HG03520 (cell line): ENCODE measurements around the gene NTS.

ENCODE experiments used
- ATAC-seq: cut with Tn5 transposase; IDR thresholded peaks from one replicate; pipeline ENCODE4 v1.9.1; 2021; ENCODE audit warnings: mild to moderate bottlenecking, moderate library complexity; ENCODE audit not compliant: unreplicated experiment

The NTS gene, protein sequence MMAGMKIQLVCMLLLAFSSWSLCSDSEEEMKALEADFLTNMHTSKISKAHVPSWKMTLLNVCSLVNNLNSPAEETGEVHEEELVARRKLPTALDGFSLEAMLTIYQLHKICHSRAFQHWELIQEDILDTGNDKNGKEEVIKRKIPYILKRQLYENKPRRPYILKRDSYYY

DNA sequence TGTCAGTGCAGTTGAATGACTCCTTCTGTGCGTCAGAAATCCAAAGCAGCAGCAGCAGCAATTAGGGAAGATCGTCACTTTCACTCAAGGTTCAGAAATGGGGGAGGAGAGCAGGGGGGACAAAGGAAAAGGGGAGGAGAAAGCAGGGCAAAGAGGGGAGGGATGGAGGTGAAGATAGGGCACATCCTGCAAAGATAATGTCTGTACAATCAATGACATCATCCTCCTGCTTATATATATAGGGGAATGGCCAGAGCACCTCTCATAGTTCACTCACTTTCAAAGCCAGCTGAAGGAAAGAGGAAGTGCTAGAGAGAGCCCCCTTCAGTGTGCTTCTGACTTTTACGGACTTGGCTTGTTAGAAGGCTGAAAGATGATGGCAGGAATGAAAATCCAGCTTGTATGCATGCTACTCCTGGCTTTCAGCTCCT, at the start of gene NTS:
Gene NTS (plus strand): TSS at position 265 of the 431 bp plus-strand sequence. CDS start 109 bp downstream, at position 374.
- ATAC-seq: peak; percentile 74

DNA sequence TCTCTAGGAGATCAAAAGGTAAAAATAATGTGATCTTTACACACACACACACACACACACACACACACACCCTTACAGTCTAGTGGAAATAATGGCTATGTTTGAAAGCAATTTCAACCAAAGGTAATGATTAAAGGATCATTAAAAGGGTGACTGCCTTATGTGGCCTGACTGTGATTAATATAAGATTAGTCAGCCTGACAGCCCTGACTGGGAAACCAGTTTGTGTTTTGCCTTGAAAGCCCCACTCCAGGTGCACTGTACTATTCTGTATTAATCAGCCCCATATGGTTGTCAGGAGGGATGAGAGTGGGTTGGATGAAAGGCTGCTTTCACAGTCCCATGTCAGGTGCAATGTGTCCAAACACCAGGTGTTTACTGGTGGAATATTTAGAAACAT, 48.3 kb upstream of the NTS start:
- no peak for ATAC-seq

DNA sequence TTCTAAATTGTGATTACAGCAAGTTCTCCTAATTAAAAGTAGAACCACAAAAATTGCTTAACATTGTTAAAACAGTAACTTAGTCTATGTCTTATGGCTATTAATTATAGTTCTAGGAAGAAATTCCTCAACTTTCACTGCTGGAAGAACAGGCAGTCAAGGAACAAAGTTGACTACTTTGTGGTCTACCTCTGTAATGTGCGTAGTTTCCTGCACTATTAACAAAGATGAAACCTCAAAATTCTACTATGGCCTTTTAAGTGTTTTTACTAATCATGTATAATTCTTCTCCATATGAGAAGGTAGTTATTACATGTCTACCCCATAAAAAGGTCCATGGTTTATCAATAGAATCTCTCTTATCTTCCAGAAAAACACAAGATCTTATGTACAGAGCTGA, 45.5 kb upstream of the NTS start:
- ATAC-seq: no peak

DNA sequence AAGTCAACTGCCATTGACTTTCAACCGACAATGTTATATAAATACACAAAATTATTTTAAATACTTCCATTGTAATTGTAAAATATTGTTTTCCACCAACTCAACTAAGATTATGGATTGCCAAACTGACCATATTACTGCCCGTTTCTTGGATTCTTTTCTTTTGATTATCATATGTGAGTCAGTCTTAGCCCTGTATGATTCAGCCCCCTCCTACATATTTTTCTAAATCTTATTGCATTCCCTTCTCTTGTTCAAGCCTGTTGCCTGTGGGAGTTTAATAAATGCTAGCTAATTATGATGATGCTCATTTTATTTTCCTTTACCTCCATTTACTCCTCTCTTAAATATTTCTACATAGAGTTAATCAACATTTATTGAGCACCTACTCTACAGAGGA, 44.7 kb upstream of the NTS start:
- ATAC-seq: no peak

DNA sequence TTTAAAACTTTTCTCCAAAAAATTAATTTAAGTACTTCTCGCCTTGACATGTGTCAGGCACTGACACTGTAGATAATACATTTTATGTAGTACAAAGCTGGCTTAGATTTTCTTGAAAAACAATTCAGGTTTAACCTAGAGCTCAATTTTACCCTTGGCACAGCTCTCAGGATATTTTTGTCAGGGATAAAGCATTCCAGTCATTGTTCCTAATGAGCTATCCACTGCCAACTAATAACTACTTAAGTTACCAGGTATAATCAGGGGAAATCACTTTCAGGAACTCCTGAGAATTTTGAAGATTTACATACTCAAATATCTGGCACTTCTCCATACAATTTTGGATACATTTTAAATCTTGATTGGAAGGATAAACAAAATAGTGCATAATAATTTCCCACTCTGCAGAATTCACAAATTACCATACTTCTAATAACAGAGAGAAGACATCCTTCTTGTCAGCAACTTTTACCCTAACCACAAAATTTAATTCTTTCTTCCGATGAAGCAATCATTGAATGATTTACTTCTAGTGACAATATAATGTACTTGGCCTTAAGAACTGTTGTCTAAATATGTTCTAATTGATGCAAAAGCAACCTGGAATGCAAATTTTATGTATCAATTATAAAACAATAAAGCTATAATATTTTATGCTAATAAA, 42.6 kb upstream of the NTS start:
- ATAC-seq: no peak

DNA sequence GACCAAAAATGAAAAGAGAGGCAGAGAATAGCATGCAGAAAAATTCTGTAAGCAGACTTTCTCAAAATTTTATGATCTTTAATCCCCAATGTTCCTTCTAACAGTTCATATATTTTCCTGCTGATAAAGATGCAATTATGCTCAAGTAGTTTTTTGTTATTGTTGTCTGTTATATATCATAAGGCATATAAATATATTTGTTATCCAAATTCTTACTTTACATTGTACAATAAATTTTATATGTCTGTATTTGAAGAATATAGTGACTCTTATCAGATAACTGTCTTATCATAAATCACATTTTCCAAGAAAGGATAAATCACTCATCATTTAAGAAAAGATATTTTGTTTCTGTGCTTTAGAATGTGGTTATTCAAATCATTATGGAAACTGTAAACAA, 40.5 kb upstream of the NTS start:
- ATAC-seq: no peak

DNA sequence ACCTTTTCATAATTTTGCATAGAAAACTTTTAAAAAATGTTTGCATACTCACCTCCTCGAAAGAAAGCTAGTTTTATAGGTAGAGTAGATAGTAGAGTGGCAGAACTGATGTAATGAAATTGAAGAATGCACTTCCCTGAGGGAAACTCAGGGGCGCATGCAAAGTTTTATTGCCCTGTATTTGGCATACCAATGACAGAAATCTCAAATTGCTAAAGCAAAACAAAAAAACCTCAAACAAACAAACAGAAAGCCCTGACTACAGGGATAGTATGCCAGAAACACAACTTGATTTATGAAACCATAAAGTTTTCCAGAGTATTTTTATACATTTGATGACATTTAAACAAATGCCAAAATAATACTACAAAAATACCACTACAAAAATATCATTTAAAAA, 39.7 kb upstream of the NTS start:
- ATAC-seq: no peak

DNA sequence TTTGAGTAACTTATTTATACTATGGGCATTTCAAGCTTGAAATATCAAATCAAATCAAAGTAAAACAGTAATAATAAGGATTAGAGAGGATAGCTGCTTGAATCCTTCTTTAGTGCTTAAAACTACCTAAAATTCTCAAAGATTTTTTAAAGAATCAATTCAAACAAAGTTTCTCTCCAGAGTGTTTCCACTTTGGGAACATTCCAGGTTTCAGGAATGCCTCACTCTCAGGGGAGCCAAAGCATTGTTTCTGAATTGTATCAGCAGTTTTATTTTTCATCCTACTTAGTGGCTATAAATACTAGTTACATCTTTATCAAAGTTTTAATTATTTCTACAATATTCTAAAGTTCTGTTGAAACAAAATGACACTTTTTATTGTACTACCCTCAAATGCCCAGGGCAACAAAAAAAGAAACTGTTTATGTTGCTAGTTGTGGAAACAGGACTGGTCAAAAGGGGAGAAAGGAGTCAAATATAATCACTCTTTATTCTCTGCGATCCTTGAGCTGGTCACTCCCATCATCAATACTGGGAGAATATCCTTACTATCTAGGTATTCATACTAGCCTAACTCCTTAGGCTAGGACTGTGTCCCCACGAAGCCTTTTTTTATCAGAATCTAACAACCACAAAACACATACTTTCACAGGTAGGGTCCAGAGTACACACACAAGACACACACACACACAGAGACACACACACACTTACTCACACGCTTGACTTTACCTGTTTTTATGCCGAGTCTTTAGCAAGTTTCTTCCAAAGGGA, 38.5 kb upstream of the NTS start:
- ATAC-seq: no peak

DNA sequence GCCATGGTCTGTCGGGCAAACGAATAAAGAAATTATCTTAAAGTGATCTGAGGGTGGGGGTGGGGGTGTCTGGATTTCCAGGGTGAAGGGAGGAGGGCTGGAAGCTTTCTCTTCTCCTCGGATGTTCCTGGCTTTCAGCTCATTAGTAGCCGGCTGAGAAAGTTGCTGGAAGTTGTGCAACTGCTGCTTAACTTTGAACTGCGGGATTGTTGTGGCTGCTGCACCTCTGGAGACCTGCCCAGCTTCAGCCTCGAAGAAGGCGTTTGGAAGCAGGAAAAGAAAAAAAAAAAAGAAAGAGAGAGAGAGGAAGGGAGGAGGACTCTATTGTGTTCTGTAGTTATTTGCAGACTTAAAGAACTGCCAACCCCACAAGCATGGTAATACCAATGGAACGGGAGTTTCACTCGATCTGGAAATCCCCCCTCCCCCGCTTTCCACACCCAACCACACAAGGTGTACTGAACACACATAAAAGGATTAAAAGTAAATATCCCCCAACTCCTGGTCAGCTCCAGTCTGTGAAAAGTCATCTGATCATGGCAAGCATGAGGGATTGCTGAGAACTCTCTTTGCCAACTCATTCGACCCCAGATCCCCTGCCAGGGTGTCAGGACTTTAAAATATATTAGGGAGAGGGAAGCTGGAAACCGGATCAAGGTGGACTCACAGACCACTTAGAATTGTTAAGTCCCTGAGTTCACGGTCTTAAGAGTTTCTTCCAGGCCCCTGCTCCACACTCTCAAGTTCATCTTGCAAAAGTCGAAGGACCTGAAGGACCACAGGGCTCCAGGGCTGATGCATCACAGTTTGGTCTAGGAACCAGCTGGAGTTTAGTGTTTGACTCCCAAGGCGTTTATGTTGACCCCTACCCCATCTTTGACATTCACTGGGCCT, 37.7 kb upstream of the NTS start, which contains the start of gene RASSF9:
Gene RASSF9 (minus strand): TSS at position 213 of the 894 bp plus-strand sequence. CDS start 208 bp downstream, at position 5.
- ATAC-seq: no peak

DNA sequence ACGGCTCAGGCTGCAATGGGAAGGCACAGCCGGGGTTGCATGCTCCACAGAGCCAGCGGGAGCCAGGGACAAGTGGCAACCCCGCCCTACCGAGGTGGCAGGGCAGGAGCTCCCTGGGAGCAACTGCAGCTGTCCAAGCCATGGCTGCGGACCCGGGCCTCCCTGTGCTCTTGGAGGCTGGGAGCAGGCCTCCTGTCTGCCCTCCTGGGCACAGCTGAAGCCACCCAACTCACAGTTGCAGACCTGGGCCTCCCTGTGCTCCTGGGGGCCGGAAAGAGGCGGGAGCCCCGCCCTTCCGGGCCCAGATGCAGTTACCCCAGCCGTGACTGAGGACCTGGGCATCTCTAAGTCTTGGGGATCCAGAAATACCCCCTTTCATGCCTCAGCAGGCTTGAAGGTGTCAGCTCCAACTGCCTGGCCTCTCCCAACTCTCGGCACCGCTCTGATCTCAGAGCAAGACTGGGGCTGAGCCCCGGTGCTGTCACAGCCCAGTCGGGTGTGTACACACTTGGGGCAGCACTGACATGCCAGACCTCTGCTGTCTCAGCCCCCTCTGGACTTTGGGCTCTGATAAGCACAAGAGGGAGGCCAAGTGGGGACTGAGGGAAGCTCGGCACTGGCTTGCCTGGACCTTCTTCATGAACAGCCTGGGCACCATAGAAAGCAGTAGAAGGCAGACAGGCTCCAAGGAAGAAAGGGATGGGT, 30.3 kb upstream of the NTS start:
- ATAC-seq: no peak

DNA sequence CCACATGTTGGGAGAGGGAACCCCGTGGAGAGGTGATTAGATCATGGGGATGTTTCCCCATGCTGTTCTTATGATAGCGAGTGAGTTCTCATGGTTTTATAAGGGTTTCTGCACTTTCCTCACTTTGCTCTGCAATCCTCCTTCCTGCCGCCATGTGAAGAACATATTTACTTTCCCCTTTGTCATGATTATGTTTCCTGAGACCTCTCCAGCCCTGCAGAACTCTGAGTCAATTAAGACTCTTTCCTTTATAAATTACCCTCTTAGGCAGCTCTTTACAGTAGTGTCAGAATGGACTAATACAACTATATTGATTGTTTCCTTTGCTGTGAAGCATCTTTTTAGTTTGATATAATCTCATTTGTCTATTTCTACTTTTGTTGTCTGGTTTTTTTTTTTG, 24.8 kb upstream of the NTS start:
- ATAC-seq: no peak

DNA sequence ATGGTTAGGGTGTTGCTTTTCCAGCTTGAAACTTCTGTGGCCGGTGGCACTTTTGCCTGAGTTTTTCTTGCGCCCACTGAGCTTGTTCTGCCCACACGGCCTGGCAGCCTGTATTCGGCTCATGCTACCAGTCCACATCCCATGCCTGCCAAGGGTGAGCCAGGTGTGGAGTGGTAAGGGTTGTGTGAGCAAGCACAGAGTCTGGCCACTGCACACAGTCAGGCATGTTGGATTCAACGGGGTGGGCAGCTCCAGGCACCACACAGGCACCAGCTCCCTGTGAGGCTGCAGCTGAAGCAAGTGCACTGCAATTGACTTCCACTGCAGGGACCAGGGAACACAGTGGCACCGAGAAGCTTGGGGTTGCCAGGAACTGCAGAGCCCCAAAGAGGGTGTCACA, 18.8 kb upstream of the NTS start:
- ATAC-seq: no peak

DNA sequence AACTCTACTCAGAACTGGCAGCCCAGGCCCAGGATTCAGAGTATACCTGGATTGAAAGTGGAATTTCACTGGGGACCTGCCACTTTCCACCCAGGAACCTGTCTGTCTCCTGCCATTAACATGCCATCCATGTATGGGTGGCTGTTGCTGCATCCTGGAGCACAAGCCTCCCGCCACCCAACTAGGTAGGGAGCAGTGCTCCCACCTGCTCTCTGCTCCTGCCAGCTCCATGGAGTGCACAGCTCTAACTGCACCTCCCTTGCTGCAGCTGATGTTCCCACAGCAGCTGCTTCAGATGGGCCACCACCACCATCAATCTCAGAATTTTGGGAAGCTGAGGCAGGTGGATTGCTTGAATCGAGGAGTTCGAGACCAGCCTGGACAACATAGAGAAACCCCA, 17.1 kb upstream of the NTS start:
- ATAC-seq: no peak

DNA sequence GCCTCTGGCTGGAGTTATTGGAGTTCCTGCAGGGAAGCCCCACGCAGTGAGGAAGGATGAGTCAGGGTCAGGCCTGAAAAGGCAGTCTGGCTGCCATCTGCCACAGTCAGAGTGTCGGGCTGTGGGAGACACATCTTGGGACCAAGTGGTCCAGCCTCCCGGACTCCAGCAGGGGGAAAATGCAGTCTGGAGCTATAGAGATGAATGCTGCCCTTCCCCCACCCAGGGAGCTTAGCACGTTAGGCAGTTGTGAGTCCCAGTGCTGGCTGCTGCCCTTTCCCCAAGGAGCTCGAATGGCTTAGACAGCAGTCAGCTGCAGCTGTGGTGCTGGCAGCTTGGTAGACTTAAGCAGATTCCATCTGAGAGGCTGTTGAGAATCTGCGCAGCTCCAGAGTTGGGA, 8.2 kb upstream of the NTS start:
- no peak for ATAC-seq

DNA sequence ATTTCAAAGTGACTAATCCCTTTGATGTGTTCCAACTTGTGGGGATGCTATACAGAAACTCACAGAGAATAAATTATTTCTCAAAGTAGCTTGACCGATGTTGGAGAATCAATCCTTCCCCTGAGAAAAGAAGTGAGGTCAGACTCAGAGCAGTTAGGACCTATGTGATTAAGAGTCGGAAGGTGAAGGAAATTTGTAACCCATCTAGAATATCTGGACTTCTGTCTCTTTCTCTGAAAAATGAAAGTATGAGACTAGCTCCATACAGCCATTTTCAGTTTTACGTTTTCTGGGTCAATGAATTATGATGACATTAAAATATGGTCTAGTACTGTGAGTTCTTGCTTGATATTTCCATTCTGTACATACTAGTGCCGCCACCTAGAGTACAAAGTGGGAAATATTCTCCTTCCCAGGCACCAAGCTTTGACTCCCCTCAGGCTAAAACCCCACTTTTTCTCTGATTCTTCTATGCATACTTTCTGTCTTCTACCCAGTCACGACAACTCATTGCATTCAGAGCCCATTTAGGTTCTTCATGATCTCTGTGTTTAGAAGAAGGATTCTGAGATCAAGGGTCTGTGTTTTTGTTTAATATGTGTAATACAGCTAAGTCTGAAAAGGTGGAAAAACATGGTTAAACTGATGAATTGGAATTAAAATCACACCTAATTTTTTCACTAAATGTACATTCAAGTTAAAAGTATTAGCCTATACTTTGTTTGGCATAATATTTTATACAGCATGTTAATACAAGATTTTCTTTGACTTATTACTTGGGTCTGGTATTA, 6.9 kb upstream of the NTS start:
- peak; percentile 94 for ATAC-seq

DNA sequence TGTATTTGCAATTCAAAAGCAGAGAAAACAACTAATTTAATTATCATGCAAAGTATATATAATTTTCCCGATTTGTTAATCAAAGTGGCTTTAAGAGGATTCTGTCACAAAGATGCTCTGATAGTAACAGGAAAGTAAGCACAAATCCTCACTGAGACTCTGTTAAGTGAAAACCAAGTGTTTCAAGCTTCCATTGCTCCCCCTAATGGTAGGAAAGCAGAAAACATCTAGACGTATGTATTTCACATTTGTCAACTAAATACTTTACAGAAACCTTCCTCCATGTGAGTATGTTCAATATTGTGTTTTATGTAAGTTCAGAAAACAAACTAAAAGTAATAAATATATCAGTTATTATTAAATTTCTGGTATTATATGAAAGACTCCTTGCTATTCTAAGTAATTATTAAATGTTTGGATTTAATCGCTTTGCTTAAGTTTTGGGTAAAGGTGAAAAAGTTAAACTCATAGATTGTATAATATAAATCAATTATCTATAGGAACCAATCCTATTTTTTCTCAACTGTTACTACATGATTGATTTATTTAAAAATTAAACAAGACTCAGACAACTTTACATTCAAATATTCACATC, 1.5 kb upstream of the NTS start:
- peak; percentile 79 for ATAC-seq

DNA sequence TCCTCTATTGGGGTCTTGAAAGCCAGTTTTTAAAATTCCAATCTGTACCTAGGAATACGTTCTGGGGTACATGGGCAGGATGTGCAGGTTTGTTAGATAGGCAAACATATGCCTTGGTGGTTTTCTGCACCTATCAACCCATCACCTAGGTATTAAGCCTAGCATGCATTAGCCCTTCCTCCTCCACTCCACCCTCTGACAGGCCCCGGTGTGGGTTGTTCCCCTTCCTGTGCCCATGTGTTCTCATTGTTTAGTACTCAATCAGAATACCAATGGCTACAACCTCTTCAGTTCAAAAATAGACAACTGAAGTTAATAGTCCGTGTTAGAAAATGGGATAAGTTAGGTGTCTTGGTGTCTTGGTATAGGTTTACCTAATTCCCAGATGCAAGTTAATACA, 3.4 kb downstream of the NTS start:
- ATAC-seq: no peak

DNA sequence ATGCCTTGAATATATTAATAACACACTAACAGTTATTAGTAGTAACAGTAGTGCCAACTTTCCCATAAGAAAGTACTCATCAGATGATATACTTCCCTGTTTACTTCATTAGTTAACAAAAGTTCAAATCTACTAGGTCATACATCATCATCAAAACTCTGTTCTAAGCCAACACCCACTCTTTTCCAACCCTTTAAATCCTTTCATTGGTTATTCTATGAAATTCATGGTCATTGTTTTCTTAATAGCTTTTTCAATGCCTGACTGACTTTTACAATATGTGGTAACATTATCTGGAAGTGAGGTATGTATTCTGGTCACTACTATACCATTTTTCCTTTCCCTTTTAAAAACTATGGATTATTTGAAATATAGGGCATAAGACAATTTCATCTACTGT, 9.7 kb downstream of the NTS start:
- ATAC-seq: no peak

DNA sequence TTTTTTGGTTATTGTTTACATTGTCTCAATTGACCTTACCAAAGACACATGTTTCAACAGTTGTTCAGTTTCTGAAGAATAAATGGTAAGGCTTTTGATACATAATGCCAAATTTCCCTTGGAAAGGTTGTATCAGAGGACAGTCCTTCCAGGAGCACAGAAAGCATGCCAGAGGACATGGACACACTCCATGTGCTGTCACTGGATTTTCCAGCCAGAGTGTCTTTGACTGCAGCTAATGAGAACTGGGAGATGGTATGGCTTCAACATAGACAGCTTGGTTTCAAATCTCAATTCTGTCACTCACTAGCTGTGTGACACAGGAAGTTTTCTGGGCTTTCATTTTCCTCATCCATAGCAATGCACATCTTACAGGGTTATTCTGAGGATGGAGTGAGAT, 20.6 kb downstream of the NTS start:
- ATAC-seq: no peak
